Measurements from ENCODE around the gene PRKCG.

DNA sequence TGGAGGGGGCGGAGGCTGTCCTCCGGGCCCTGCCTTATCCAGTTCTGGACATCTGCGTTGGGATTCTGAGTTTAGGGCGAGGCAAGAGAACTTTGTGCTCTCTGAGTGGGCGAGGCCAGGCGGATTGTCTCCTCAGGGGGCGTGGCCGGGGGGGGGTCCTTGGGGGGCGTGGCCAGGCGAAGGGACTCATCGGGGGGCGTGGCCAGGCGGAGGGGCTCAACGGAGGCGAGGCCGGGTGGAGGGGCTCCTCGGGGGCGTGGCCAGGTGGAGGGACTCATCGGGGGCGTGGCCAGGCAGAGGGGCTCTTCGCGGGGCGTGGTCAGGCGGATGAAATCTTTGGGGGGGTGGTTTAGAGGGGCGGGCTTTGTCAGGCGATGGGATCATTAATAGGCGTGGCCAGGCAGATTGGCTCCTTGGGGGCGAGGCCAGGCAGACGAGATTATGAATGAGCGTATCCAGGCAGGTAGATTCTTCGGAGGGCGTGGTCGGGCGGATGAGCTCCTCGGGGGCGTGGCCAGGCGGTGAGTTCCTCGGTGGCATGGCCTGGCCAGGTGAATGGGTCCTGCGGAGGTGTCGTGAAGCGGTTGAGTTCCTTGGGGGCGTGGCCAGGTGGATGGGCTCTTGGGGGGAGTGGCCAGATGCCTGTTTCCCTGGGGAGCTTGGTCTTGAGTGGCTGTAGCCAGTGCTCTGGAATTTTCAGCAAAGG is 16.8 kb downstream of the PRKCG start:
- TF ChIP-seq, protein P1, sequence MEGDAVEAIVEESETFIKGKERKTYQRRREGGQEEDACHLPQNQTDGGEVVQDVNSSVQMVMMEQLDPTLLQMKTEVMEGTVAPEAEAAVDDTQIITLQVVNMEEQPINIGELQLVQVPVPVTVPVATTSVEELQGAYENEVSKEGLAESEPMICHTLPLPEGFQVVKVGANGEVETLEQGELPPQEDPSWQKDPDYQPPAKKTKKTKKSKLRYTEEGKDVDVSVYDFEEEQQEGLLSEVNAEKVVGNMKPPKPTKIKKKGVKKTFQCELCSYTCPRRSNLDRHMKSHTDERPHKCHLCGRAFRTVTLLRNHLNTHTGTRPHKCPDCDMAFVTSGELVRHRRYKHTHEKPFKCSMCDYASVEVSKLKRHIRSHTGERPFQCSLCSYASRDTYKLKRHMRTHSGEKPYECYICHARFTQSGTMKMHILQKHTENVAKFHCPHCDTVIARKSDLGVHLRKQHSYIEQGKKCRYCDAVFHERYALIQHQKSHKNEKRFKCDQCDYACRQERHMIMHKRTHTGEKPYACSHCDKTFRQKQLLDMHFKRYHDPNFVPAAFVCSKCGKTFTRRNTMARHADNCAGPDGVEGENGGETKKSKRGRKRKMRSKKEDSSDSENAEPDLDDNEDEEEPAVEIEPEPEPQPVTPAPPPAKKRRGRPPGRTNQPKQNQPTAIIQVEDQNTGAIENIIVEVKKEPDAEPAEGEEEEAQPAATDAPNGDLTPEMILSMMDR (IDR thresholded peaks at IDR 0.05): no peak
- no peak for TF ChIP-seq POLR2A (IDR thresholded peaks at IDR 0.05)
